GM12878 (cell line): Measurements from ENCODE around the gene NR2C2AP. TPM values are rescaled to one million over a fixed set of nuclear protein-coding genes. Genes with fewer than 3 reads are reported as not detected.
A peak's percentile ranks its signal among the peaks of the same experiment; 100 is the strongest.

ENCODE experiments used
- polyA plus RNA-seq, 11 experiments: library from polyadenylated mRNA; depleted of rRNA in 4 of 11; unstranded in 6 of 11; stranded (reverse) in 5 of 11; fragments of >200 nt; fragmentation: Nextera tagmentation in 4 of 11; fragmentation: Illumina TruSeq in 1 of 11; extraction: Ambion mirVana in 4 of 11; extraction: Trizol in 1 of 11; gene quantifications; 1 replicate in 1 of 11; 2 replicates in 10 of 11; pipeline versions ENCODE4 v1.2.1 to v1.2.3, GENCODE V29; 2011 to 2016; ENCODE audit warnings: inconsistent platforms in 2 of 11, missing spikeins in 2 of 11, low read depth in 1 of 11
- total RNA-seq, 4 experiments: library from RNA; depleted of rRNA in 3 of 4; stranded (reverse); fragments of >200 nt in 3 of 4; fragmentation: Illumina TruSeq in 1 of 4; extraction: Trizol in 1 of 4; gene quantifications; 2 replicates each; pipeline versions ENCODE4 v1.2.1 to v1.2.3, GENCODE V29; 2013 to 2021
- TF ChIP-seq, protein P1 (sequence below): fragments of 450-650 bp; IDR thresholded peaks from 2 replicates; pipeline ENCODE4 v1.6.1; 2014; ENCODE audit warnings: mild to moderate bottlenecking
- TF ChIP-seq, protein P2 (sequence below): IDR thresholded peaks from 2 replicates; pipeline ENCODE4 v1.6.1; 2012; ENCODE audit warnings: mild to moderate bottlenecking, low read depth, low read length
- TF ChIP-seq, protein P3 (sequence below): IDR thresholded peaks from 2 replicates; pipeline ENCODE4 v1.6.1; 2012; ENCODE audit warnings: low read depth, low read length, improper control_type of control experiment

Gene NR2C2AP
- total and polyA plus RNA-seq, 10 of the 15 experiments (the other 5 are each of a cell fraction or from before 2014, with no cell fraction given) = 21.5 to 44.8 (median 28.1) TPM

DNA sequence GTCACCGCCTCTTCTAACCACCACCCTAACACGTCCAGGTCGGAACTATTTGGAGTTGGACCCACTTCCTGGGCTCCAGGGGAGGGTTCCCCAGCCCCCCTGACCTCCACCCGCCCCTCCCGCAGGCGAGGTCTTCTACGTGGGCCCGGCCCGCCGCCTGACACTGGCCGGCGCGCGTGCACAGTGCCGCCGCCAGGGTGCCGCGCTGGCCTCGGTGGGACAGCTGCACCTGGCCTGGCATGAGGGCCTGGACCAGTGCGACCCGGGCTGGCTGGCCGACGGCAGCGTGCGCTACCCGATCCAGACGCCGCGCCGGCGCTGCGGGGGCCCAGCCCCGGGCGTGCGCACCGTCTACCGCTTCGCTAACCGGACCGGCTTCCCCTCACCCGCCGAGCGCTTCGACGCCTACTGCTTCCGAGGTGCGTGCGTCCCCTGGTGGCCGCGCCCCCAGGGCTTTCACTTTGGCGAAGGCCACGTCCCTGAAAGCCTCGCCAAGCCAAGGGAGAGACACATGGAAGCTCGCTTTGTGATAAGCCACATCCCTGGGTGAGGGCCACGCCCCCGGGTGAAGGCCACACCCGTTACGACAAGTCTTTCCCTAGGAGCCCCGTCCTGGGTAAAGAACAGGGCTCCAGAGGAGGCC, 21.8 kb upstream of the NR2C2AP start (continued):
- TF ChIP-seq, protein P1, sequence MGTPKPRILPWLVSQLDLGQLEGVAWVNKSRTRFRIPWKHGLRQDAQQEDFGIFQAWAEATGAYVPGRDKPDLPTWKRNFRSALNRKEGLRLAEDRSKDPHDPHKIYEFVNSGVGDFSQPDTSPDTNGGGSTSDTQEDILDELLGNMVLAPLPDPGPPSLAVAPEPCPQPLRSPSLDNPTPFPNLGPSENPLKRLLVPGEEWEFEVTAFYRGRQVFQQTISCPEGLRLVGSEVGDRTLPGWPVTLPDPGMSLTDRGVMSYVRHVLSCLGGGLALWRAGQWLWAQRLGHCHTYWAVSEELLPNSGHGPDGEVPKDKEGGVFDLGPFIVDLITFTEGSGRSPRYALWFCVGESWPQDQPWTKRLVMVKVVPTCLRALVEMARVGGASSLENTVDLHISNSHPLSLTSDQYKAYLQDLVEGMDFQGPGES = no peak
- TF ChIP-seq, protein P2, sequence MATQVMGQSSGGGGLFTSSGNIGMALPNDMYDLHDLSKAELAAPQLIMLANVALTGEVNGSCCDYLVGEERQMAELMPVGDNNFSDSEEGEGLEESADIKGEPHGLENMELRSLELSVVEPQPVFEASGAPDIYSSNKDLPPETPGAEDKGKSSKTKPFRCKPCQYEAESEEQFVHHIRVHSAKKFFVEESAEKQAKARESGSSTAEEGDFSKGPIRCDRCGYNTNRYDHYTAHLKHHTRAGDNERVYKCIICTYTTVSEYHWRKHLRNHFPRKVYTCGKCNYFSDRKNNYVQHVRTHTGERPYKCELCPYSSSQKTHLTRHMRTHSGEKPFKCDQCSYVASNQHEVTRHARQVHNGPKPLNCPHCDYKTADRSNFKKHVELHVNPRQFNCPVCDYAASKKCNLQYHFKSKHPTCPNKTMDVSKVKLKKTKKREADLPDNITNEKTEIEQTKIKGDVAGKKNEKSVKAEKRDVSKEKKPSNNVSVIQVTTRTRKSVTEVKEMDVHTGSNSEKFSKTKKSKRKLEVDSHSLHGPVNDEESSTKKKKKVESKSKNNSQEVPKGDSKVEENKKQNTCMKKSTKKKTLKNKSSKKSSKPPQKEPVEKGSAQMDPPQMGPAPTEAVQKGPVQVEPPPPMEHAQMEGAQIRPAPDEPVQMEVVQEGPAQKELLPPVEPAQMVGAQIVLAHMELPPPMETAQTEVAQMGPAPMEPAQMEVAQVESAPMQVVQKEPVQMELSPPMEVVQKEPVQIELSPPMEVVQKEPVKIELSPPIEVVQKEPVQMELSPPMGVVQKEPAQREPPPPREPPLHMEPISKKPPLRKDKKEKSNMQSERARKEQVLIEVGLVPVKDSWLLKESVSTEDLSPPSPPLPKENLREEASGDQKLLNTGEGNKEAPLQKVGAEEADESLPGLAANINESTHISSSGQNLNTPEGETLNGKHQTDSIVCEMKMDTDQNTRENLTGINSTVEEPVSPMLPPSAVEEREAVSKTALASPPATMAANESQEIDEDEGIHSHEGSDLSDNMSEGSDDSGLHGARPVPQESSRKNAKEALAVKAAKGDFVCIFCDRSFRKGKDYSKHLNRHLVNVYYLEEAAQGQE = no peak
- TF ChIP-seq, protein P3, sequence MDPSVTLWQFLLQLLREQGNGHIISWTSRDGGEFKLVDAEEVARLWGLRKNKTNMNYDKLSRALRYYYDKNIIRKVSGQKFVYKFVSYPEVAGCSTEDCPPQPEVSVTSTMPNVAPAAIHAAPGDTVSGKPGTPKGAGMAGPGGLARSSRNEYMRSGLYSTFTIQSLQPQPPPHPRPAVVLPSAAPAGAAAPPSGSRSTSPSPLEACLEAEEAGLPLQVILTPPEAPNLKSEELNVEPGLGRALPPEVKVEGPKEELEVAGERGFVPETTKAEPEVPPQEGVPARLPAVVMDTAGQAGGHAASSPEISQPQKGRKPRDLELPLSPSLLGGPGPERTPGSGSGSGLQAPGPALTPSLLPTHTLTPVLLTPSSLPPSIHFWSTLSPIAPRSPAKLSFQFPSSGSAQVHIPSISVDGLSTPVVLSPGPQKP = 0 out of 2 replicates have a peak, but pooled peaks have one; percentile 10
